MM.1S (cell line): Measurements from ENCODE around the gene CPNE1.

ENCODE experiments used
- EZH2 ChIP-seq: fragments of 300-600 bp; sonication (generic); optimal IDR thresholded peaks from 2 replicates; pipeline ENCODE3; 2017; ENCODE audit warnings: low read depth, mild to moderate bottlenecking, antibody characterized with exemption, low read length, mixed read lengths
- EZH2phosphoT487 ChIP-seq: fragments of 300-600 bp; sonication (generic); IDR thresholded peaks from 2 replicates; pipeline ENCODE4 v1.6.1; 2018; ENCODE audit warnings: antibody characterized with exemption, low read length
- TF ChIP-seq, protein P1 (sequence below): fragments of 300-600 bp; sonication (generic); IDR thresholded peaks from 2 replicates; pipeline ENCODE4 v1.5.1; 2016; ENCODE audit warnings: antibody characterized with exemption, low read length, mixed read lengths

GRCh38 chr20:35620818-35621559 lies 43.7 kb downstream of the CPNE1 start:
- TF ChIP-seq, protein P1, sequence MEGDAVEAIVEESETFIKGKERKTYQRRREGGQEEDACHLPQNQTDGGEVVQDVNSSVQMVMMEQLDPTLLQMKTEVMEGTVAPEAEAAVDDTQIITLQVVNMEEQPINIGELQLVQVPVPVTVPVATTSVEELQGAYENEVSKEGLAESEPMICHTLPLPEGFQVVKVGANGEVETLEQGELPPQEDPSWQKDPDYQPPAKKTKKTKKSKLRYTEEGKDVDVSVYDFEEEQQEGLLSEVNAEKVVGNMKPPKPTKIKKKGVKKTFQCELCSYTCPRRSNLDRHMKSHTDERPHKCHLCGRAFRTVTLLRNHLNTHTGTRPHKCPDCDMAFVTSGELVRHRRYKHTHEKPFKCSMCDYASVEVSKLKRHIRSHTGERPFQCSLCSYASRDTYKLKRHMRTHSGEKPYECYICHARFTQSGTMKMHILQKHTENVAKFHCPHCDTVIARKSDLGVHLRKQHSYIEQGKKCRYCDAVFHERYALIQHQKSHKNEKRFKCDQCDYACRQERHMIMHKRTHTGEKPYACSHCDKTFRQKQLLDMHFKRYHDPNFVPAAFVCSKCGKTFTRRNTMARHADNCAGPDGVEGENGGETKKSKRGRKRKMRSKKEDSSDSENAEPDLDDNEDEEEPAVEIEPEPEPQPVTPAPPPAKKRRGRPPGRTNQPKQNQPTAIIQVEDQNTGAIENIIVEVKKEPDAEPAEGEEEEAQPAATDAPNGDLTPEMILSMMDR = no peak
- TF ChIP-seq EZH2 (no peak), EZH2phosphoT487 (no peak)
